GM12878 (cell line): ENCODE measurements around the gene KCTD16.
A peak's percentile ranks its signal among the peaks of the same experiment; 100 is the strongest.

Source experiments
- ATF7 ChIP-seq: fragments of 450-650 bp; IDR thresholded peaks from 2 replicates; pipeline ENCODE4 v1.6.1; 2016; ENCODE audit warnings: low read depth, mild to moderate bottlenecking
- CEBPB ChIP-seq, 2 experiments: fragments of 150-350 bp in 1 of 2; IDR thresholded peaks; 2 replicates each; pipeline ENCODE4 v1.6.1; 2012 to 2014; ENCODE audit warnings: low read depth in 2 of 2, low read length in 2 of 2, borderline replicate concordance in 1 of 2, inconsistent platforms in 1 of 2
- E2F4 ChIP-seq: IDR thresholded peaks from 2 replicates; pipeline ENCODE4 v1.6.1; 2012; ENCODE audit warnings: low read depth, low read length, improper control_type of control experiment
- EZH2 ChIP-seq: IDR thresholded peaks from 2 replicates; pipeline ENCODE4 v1.6.1; 2012; ENCODE audit warnings: low read depth, mild to moderate bottlenecking, control low read depth, inconsistent platforms, low read length, borderline replicate concordance; ENCODE audit not compliant: control insufficient read depth
- GABPA ChIP-seq: IDR thresholded peaks from 2 replicates; pipeline ENCODE4 v1.6.1; 2014; ENCODE audit warnings: antibody characterized with exemption, low read depth, mild to moderate bottlenecking, inconsistent platforms
- NR2C2 ChIP-seq: IDR thresholded peaks from 2 replicates; pipeline ENCODE4 v1.6.1; 2011; ENCODE audit warnings: borderline replicate concordance, low read depth; ENCODE audit not compliant: control insufficient read depth, insufficient read length
- POLR2A ChIP-seq: IDR thresholded peaks from 2 replicates; pipeline ENCODE4 v1.6.1; 2011; ENCODE audit warnings: low read depth, mild to moderate bottlenecking, low read length
- RCOR1 ChIP-seq: conservative IDR thresholded peaks from 2 replicates; pipeline ENCODE4 v1.6.1; 2012; ENCODE audit warnings: low read depth, low read length, improper control_type of control experiment
- REST ChIP-seq: IDR thresholded peaks from 2 replicates; pipeline ENCODE4 v1.6.1; 2012; ENCODE audit warnings: mild to moderate bottlenecking, low read depth, low read length
- SIN3A ChIP-seq: IDR thresholded peaks from 2 replicates; pipeline ENCODE4 v1.6.1; 2012; ENCODE audit warnings: low read depth, low read length, improper control_type of control experiment
- SMC3 ChIP-seq: IDR thresholded peaks from 2 replicates; pipeline ENCODE4 v1.6.1; 2011; ENCODE audit warnings: low read length, improper control_type of control experiment, borderline replicate concordance

- TF ChIP-seq EZH2 (no peak), POLR2A (no peak), SMC3 (peak; percentile 75), CEBPB (IDR thresholded peaks at IDR 0.05; ENCODE audit: borderline replicate concordance in 1 of 2, low read depth in 2 of 2, low read length in 2 of 2) (no peak), E2F4 (no peak), RCOR1 (no peak), ATF7 (no peak), REST (no peak), GABPA (no peak), NR2C2 (no peak), SIN3A (no peak)
These were observed 33.3 kb downstream of the KCTD16 start for GRCh38 chr5:144203750-144204596.
